Smooth muscle cell (in vitro differentiated cells): ENCODE results near the gene SWSAP1. TPM values are rescaled to one million over a fixed set of nuclear protein-coding genes. Genes with fewer than 3 reads are reported as not detected.

Experiments used
- DNase-seq: peaks from one replicate; lab custom pipeline; 2025; ENCODE audit not compliant: unreplicated experiment; lab: John Stamatoyannopoulos, UW
- H2AFZ ChIP-seq: fragments of 200-600 bp; sonication (generic); 2 replicates; pipeline ENCODE4 v1.6.0; 2016; ENCODE audit warnings: antibody characterized with exemption, low read depth, mild to moderate bottlenecking
- H3F3A ChIP-seq: fragments of 200-600 bp; sonication (generic); 2 replicates; pipeline ENCODE4 v1.6.0; 2017; ENCODE audit warnings: antibody characterized with exemption, low read depth
- H3K27ac ChIP-seq: fragments of 200-600 bp; sonication (generic); 2 replicates; pipeline ENCODE4 v1.5.1; 2016; ENCODE audit warnings: low read depth, mild to moderate bottlenecking
- H3K27me3 ChIP-seq: fragments of 200-600 bp; sonication (generic); 2 replicates; pipeline ENCODE4 v1.6.1; 2016; ENCODE audit warnings: low read depth, mild to moderate bottlenecking
- H3K36me3 ChIP-seq: fragments of 200-600 bp; sonication (generic); 2 replicates; pipeline ENCODE4 v1.5.1; 2016; ENCODE audit warnings: low read depth
- H3K4me1 ChIP-seq: fragments of 200-600 bp; sonication (generic); 2 replicates; pipeline ENCODE4 v1.5.1; 2016; ENCODE audit warnings: low read depth
- H3K4me2 ChIP-seq: fragments of 200-600 bp; sonication (generic); 2 replicates; pipeline ENCODE4 v1.6.0; 2016; ENCODE audit warnings: mild to moderate bottlenecking
- H3K4me3 ChIP-seq: fragments of 200-600 bp; sonication (generic); 2 replicates; pipeline ENCODE4 v1.5.1; 2016; ENCODE audit warnings: mild to moderate bottlenecking
- H3K79me2 ChIP-seq: fragments of 200-600 bp; sonication (generic); 2 replicates; pipeline ENCODE4 v1.6.0; 2016; ENCODE audit warnings: low read depth, mild to moderate bottlenecking
- H3K9ac ChIP-seq: fragments of 200-600 bp; sonication (generic); 2 replicates; pipeline ENCODE4 v1.6.0; 2016; ENCODE audit warnings: low read depth
- H3K9me3 ChIP-seq: fragments of 200-600 bp; sonication (generic); replicated peaks from 2 replicates; pipeline ENCODE4 v1.5.1; 2016; ENCODE audit warnings: low read depth
- H4K20me1 ChIP-seq: fragments of 200-600 bp; sonication (generic); 2 replicates; pipeline ENCODE4 v1.6.0; 2016; ENCODE audit warnings: low read depth
- CTCF ChIP-seq: fragments of 200-600 bp; sonication (generic); IDR thresholded peaks from 2 replicates; pipeline ENCODE4 v1.5.1; 2017; ENCODE audit warnings: borderline replicate concordance, mild to moderate bottlenecking, antibody characterized with exemption; ENCODE audit not compliant: insufficient read depth, poor library complexity, severe bottlenecking
- WGBS: methylation state at CpG from one replicate; pipeline ENCODE4 v1.1.7; 2016; ENCODE audit warnings: low lambda C conversion rate; 5-methylcytosine and 5-hydroxymethylcytosine counted together
- polyA plus RNA-seq: library from polyadenylated mRNA; unstranded; fragments of >200 nt; fragmentation: Nextera tagmentation; extraction: Ambion mirVana; gene quantifications from 2 replicates; pipeline ENCODE4 v1.2.1, GENCODE V29; 2016
- total RNA-seq: library from RNA; depleted of rRNA; stranded (reverse); fragments of >200 nt; gene quantifications from 2 replicates; pipeline ENCODE4 v1.2.3, GENCODE V29; 2014

The SWSAP1 gene
- total and polyA plus RNA-seq, 2 experiments from 2014 or later: 0.99 to 2.8 TPM

GRCh38 chr19:11408591-11408990, 34.1 kb downstream of the SWSAP1 start:
- H3K4me1 ChIP-seq: no peaks in the 10 kb centered on the region
- H3K36me3 ChIP-seq: no peaks in the 10 kb centered on the region
- 97% methylated on average over 4 of the region's 4 CpGs for WGBS
- no peak overlapping the region for H3K9ac ChIP-seq
- no peak overlapping the region for H2AFZ ChIP-seq
- no peaks in the 10 kb centered on the region for H4K20me1 ChIP-seq
- TF ChIP-seq CTCF: no peak
- H3K9me3 ChIP-seq: no peaks in the 10 kb centered on the region
- no peak overlapping the region for H3K27ac ChIP-seq
- H3K4me3 ChIP-seq: no peak overlapping the region
- H3K4me2 ChIP-seq: no peak overlapping the region
- no peak for DNase-seq
- H3K27me3 ChIP-seq: no peaks in the 10 kb centered on the region
- H3F3A ChIP-seq: no peaks in the 10 kb centered on the region
- no peaks in the 10 kb centered on the region for H3K79me2 ChIP-seq

- Histone ChIP-seq H3K9me3 (no peaks in the 10 kb centered on the region), H3K4me2 (no peak overlapping the region), H3F3A (no peaks in the 10 kb centered on the region), H3K4me3 (no peak overlapping the region), H4K20me1 (no peaks in the 10 kb centered on the region), H3K79me2 (no peaks in the 10 kb centered on the region), H3K27me3 (no peaks in the 10 kb centered on the region), H2AFZ (no peak overlapping the region), H3K9ac (no peak overlapping the region), H3K27ac (no peak overlapping the region), H3K4me1 (no peaks in the 10 kb centered on the region), H3K36me3 (no peaks in the 10 kb centered on the region)
- 48% methylated on average over 8 of the region's 8 CpGs for WGBS
- no peak for TF ChIP-seq CTCF
- no peak for DNase-seq
These were observed 36.2 kb downstream of the SWSAP1 start for GRCh38 chr19:11410682-11411081.

- no peak overlapping the region for H3K4me2 ChIP-seq
- no peaks in the 10 kb centered on the region for H3K9me3 ChIP-seq
- no peaks in the 10 kb centered on the region for H3K36me3 ChIP-seq
- no peaks in the 10 kb centered on the region for H3K79me2 ChIP-seq
- no peak overlapping the region for H2AFZ ChIP-seq
- no peak overlapping the region for H3K9ac ChIP-seq
- H3K27me3 ChIP-seq: peaks cover 9% of the 10 kb centered on the region
- H3K27ac ChIP-seq: no peak overlapping the region
- no peak overlapping the region for H3K4me3 ChIP-seq
- peaks cover 4% of the 10 kb centered on the region for H3K4me1 ChIP-seq
- TF ChIP-seq CTCF: no peak
- DNase-seq: no peak
- 100% methylated on average over 2 of the region's 2 CpGs for WGBS
- H4K20me1 ChIP-seq: no peaks in the 10 kb centered on the region
- no peaks in the 10 kb centered on the region for H3F3A ChIP-seq
These were observed 40.1 kb downstream of the SWSAP1 start for GRCh38 chr19:11414544-11414943.

- no peaks in the 10 kb centered on the region for H3K36me3 ChIP-seq
- H2AFZ ChIP-seq: no peak overlapping the region
- WGBS: 96% methylated on average over 17 of the region's 17 CpGs
- H3K9ac ChIP-seq: no peak overlapping the region
- no peak for TF ChIP-seq CTCF
- DNase-seq: no peak
- no peak overlapping the region for H3K4me2 ChIP-seq
- H3K4me3 ChIP-seq: no peak overlapping the region
- no peak overlapping the region for H3K27ac ChIP-seq
- peaks cover 9% of the 10 kb centered on the region for H3K27me3 ChIP-seq
- H3K4me1 ChIP-seq: peaks cover 13% of the 10 kb centered on the region
- H3F3A ChIP-seq: no peaks in the 10 kb centered on the region
- no peaks in the 10 kb centered on the region for H4K20me1 ChIP-seq
- no peaks in the 10 kb centered on the region for H3K9me3 ChIP-seq
- H3K79me2 ChIP-seq: no peaks in the 10 kb centered on the region
These were observed 42.0 kb downstream of the SWSAP1 start for GRCh38 chr19:11416346-11417052.
